ENCODE results near the gene CNIH3.
"Not testable (repeated sequence)": the region's sequence is repeated elsewhere in the genome, so short reads cannot be mapped to it uniquely, and the experiment has no call there.

The CNIH3 gene

GRCh38 chr1:224615861-224616755, at the start of gene CNIH3:
TSS of gene CNIH3 (plus strand) at chr1:224616317. CDS start at chr1:224617175, 858 bp downstream.
- peak; percentile 78 for DNase-seq

- not testable (repeated sequence) for DNase-seq
Observed at GRCh38 chr1:224566492-224566891, 49.6 kb upstream of the CNIH3 start.

DNA sequence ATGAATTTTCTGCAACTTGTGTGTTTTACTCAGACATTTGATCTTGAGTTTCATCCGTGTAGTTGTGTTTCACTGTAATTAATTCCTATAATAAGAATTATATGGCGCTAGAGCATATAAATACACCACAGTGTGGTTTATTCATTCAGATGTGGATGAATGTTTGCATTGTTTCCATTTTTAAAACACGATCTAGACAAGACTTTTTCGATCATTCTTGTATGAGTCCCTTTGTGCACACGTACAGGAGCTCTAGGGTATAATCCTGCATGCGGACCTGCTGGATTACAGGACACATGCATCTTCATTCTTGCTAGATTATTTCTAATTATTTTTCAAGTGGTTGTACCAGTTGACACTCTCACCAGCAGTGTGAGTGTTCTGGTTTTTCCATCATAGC, 46.8 kb upstream of the CNIH3 start:
- DNase-seq = no peak

- DNase-seq = not testable (repeated sequence)
Observed at GRCh38 chr1:224571975-224572374, 44.1 kb upstream of the CNIH3 start.

- no peak for DNase-seq
Observed at GRCh38 chr1:224579526-224579925, 36.6 kb upstream of the CNIH3 start.

DNA sequence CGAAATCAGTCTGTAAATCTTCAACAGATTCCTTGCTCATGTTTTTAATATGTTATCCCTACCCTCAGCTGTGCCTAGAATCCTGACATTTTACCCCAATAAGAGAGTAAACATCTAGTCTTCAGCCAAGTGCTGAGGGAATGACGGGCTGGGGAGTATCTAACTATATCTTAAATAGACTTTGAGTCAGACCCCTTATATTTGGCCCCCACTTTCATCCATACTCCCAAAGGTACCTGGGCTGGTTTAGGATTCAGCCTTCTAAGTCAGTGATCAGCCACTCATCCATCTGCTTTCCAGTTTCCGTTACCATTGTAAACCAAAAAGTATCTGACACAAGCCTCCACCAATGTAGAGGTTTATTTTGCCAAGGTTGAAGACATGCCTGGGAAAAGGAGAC, 36.1 kb upstream of the CNIH3 start:
- DNase-seq = no peak

DNA sequence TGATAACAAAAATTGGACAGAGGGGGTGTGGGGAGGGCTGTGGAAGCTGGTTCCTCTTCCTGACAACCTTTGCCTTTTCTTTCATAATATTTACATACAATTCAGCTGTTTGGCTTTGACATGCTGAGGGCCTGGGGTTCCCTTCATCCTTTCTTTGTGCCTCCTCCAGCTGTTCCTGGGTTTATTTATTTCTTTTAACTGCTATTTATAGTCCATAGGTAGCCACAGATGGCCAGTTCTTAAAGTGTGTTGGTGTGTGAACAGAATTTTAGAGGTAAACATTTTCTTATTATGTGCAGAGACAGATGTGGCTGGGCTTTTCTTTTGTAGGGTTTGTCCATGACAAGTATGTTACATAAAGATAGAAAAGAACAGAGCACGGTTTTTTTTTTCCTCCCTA, 34.1 kb upstream of the CNIH3 start:
- DNase-seq = no peak

- DNase-seq = no peak
Observed at GRCh38 chr1:224583774-224584173, 32.3 kb upstream of the CNIH3 start.

- DNase-seq = no peak
Observed at GRCh38 chr1:224585051-224585450, 31.1 kb upstream of the CNIH3 start.

DNA sequence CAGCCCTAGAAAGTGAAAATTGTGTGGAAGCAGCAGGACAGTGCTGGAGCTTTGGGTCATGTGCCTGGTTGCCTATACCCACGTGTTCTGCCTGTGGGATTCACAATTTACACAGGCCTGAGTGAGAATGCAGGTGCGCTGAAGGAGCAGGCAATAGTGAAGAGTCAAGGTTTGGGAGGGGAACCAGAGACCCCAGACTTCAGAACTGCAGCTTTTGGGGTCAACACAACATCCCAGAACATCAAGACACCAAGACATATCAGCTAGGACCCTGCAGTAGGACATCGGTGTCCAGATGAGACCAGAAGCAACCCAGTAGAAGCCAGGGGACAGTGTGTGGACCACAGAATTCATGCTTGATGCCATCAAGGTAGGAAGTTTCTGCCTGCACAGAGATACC, 29.1 kb upstream of the CNIH3 start:
- no peak for DNase-seq

DNA sequence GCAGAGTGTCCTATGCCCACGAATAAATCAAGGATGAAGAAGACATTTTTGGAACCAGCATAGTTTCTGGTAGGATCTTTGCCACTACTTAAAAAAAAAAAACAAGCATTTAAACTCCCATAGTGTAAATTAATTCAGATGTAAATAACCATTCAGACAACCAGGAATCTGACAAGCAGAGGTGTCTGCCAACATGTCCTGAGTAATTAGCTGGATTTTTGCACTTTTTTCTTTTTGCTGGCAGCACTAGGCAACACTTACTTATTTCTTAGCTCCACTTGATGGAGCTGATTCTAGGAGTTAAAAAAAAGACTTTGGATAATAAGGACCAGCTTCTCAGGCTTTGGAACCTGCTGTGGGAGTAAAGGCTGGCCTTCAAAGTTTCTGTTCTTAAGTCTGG, 27.6 kb upstream of the CNIH3 start:
- no peak for DNase-seq

- DNase-seq = no peak
Observed at GRCh38 chr1:224589006-224589405, 27.1 kb upstream of the CNIH3 start.

GRCh38 chr1:224591326-224591725, 24.8 kb upstream of the CNIH3 start:
- DNase-seq = no peak

- peak; percentile 19 for DNase-seq
Observed at GRCh38 chr1:224592636-224593582, 23.2 kb upstream of the CNIH3 start.

DNA sequence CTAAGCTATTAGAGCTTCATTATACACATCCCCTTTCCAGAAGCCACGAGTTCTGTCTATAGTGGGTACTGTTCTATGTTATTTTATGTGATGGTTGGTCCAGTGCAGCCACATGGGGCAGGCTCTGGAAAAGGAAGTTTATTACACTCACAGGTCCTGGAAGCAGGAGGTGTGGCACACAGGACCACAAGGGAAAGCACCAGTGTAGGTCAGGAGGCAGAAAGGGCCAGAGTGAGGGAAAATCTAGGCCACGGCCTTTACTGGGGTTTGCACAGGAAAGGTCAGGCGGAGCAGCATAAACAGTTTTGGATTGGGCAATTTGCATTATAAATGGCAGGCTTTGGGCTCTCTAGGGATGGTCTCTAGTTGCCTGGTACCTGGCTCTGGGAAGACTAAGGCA, 21.8 kb upstream of the CNIH3 start:
- no peak for DNase-seq

DNA sequence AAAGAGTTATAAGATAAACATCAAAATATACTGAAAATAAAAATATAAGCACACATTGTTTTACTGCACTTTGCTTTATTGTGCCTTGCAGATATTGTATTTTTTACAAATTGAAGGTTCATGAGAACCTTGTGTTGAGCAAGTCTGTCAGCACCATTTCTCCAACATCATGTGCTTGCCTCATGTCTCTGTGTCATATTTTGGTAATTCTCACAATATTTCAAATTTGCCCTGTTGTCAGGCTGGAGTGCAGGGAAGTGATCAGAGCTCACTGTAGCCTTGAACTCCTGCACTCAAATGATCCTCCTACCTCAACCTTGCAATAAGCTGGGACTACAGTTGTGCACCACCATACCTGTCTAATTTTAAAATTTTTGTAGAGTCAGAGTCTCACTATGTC, 21.3 kb upstream of the CNIH3 start:
- no peak for DNase-seq

- DNase-seq = no peak
Observed at GRCh38 chr1:224605482-224606181, 10.5 kb upstream of the CNIH3 start.

DNA sequence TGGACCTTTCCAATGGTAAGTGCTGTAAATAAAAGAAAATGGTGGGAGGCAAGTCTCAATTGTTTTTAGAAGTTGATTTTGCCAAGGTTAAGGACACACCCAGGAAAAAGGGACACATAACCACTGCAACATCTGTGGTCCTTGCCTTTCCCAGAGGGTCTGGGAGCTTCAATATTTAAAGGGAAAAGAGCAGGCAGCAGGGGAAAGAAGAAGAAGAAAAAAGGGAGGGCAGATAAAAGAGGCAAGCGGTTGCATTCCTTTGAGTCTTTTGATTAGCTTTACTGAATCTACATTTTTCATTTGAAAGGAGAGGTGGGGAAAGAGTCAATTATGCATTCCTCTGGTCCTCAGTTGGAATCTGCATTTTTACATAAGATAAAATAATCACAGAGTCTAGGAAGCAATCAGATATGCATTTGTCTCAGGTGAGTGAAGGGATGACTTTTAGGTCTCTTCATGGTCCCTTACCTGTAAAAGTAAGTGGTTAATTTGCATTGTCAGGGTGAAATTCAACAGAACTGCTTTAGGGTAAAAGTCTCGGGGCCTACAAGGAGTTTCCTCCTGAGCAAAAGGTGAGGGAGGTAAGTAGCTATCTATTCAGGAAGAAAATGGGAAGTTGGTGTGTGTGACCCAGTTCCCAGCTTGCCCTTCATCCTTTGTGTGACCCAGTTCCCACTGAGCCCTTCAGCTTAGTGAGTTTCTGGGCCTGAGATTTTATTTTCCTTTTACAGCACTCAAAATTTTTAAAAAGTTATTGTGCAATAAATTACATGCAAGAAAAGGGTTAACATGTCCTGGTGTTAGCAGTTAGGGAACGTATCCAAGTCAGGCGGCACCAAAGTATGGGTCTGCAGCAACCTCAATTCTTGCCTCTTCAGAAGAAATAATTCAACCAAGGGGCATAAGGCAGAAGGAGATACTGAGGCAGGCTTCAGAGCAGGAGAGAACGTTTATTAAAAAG, 8.6 kb upstream of the CNIH3 start:
- no peak for DNase-seq

GRCh38 chr1:224609333-224609732, 6.8 kb upstream of the CNIH3 start:
- no peak for DNase-seq

DNA sequence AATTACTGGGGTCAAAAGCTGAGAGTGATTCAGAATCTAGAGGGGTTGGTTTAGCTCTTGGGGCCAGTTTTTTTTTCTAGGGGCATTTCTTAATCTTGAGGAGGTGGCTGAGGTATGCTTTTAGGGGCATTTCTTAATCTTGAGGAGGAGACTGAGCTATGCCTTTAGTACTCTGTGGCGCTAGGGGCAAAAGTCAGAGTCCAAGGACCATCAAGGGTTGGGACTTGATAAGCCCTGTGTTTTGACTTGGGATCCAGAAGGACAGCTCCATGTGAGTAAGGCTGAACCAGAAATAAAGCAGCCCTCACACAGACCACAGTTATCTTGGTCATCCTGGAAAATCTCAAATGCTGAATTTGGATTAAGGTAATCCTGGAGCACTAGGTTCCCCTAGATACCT, 3.9 kb upstream of the CNIH3 start:
- DNase-seq = no peak

DNA sequence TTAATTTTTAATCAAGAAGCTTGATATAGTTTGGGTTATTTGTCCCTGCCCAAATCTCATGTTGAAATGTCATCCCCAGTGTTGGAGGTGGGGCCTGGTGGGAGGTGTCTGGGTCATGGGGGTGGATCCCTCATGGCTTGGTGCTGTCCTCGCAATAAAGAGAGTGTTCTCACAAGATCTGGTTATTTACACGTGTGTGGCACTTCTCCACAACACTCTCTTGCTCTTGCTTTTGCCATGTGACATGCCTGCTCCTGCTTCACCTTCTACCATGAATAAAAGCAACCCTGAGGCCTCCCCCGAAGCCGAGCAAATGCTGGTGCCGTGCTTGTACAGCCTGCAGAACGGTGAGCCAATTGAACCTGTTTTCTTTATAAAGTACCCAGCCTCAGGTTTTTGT, 2.6 kb upstream of the CNIH3 start:
- no peak for DNase-seq
